Measurements from ENCODE around the gene BSN. TPM values are rescaled to one million over a fixed set of nuclear protein-coding genes. Genes with fewer than 3 reads are reported as not detected.

BSN gene
- total RNA-seq, 1 experiment from 2014 or later: 0.28 TPM

DNA sequence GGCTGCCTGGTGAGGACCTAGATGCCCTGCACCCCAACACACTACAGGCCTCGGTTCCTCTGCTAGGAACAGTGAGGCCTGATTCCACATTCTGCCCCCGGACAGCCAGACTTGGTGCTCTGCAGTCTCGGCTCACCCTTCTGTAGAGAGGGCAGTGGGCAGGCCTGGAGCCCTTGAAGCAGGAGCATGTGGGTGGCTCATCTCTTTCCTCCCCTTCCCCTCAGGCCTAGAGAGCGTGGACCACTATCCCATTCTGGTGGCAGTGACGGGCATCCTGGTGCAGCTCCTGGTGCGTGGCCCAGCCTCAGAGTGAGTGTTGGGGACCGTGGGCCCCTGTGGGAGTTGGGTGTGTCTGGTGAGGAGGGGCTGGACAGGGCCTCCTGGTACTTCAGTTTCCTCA lies 161.9 kb downstream of the BSN start:
- intact Hi-C loops (cut with micrococcal nuclease; ENCODE audit: unreplicated experiment): loop anchor here (10.0 kb wide), 1 partner anchor 389 kb away; no protein-coding TSS in a partner anchor

DNA sequence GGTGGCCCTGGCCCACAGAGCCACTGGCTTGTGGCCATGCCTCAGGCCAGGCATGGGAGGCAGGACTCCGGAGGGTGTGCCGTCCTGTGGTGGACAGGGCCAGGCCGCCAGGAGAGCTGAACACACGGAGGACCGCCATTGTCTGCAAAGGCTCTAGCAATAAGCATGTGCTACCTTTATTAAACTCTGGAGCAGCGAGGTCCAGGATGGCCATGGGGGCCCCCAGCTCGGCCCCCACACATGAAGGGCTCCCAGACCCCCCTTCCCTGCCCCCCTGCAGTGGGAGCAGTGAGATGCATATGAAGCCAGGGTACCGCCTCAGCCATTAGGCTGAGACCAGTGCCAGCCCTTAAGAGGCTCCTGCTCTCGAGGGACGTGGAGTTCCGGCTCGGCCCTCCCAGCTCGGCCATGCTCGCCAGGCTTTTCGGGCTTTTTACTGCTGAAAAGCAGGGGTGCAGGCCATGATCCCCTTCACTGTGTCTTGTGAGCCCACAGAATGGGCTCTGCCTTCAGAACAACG lies 162.5 kb downstream of the BSN start:
- Histone ChIP-seq H3K4me3 (no peak overlapping the region), H3K36me3 (ENCODE audit: low read depth) (no peaks in the 10 kb centered on the region), H3F3A (ENCODE audit: insufficient read depth, low read depth) (no peaks in the 10 kb centered on the region; the same call in 1 of the 2 replicates), H3K9me3 (ENCODE audit: insufficient read depth, low read depth) (no peaks in the 10 kb centered on the region), H4K20me1 (ENCODE audit: insufficient read depth) (no peaks in the 10 kb centered on the region), H3K27ac (no peak overlapping the region), H3K4me1 (replicated peaks; ENCODE audit: insufficient read depth) (no peaks in the 10 kb centered on the region), H3K27me3 (ENCODE audit: insufficient read depth, low read depth) (no peaks in the 10 kb centered on the region), H2AFZ (no peak overlapping the region), H3K79me2 (ENCODE audit: low read depth) (no peaks in the 10 kb centered on the region), H3K4me2 (no peak overlapping the region), H3K9me2 (ENCODE audit: insufficient read depth) (no peaks in the 10 kb centered on the region)
- BruUV-seq (replicated peaks): no TSS peak
- no peak for DNase-seq
- ChIA-PET CTCF (no interaction called here), POLR2A (ENCODE audit: unreplicated experiment) (no interaction called here)
- intact Hi-C loops (cut with micrococcal nuclease; ENCODE audit: unreplicated experiment): loop anchor here (10.0 kb wide), 1 partner anchor 388 kb away; no protein-coding TSS in a partner anchor
- TF ChIP-seq, protein P1, sequence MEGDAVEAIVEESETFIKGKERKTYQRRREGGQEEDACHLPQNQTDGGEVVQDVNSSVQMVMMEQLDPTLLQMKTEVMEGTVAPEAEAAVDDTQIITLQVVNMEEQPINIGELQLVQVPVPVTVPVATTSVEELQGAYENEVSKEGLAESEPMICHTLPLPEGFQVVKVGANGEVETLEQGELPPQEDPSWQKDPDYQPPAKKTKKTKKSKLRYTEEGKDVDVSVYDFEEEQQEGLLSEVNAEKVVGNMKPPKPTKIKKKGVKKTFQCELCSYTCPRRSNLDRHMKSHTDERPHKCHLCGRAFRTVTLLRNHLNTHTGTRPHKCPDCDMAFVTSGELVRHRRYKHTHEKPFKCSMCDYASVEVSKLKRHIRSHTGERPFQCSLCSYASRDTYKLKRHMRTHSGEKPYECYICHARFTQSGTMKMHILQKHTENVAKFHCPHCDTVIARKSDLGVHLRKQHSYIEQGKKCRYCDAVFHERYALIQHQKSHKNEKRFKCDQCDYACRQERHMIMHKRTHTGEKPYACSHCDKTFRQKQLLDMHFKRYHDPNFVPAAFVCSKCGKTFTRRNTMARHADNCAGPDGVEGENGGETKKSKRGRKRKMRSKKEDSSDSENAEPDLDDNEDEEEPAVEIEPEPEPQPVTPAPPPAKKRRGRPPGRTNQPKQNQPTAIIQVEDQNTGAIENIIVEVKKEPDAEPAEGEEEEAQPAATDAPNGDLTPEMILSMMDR (conservative IDR thresholded peaks at IDR 0.05): no peak
- no peak for TF ChIP-seq EZH2 (IDR thresholded peaks at IDR 0.05; ENCODE audit: low read depth)

More for the DNA sequence above, 161.9 kb downstream of the BSN start:
- Histone ChIP-seq H3K27me3 (ENCODE audit: insufficient read depth, low read depth) (no peaks in the 10 kb centered on the region), H3K36me3 (ENCODE audit: low read depth) (no peaks in the 10 kb centered on the region), H4K20me1 (ENCODE audit: insufficient read depth) (no peaks in the 10 kb centered on the region), H3K4me3 (no peak overlapping the region), H3K27ac (no peak overlapping the region), H3K9me2 (ENCODE audit: insufficient read depth) (no peaks in the 10 kb centered on the region), H3K4me1 (replicated peaks; ENCODE audit: insufficient read depth) (no peaks in the 10 kb centered on the region), H3K79me2 (ENCODE audit: low read depth) (no peaks in the 10 kb centered on the region), H3K9me3 (ENCODE audit: insufficient read depth, low read depth) (no peaks in the 10 kb centered on the region), H2AFZ (no peak overlapping the region), H3K4me2 (no peak overlapping the region), H3F3A (ENCODE audit: insufficient read depth, low read depth) (no peaks in the 10 kb centered on the region; the same call in 1 of the 2 replicates)
- CTCF ChIA-PET: no interaction called here
- POLR2A ChIA-PET (ENCODE audit: unreplicated experiment): no interaction called here
- BruUV-seq (replicated peaks): no TSS peak
- TF ChIP-seq EZH2 (IDR thresholded peaks at IDR 0.05; ENCODE audit: low read depth): no peak
- TF ChIP-seq, protein P1 (conservative IDR thresholded peaks at IDR 0.05): no peak
- no peak for DNase-seq

DNA sequence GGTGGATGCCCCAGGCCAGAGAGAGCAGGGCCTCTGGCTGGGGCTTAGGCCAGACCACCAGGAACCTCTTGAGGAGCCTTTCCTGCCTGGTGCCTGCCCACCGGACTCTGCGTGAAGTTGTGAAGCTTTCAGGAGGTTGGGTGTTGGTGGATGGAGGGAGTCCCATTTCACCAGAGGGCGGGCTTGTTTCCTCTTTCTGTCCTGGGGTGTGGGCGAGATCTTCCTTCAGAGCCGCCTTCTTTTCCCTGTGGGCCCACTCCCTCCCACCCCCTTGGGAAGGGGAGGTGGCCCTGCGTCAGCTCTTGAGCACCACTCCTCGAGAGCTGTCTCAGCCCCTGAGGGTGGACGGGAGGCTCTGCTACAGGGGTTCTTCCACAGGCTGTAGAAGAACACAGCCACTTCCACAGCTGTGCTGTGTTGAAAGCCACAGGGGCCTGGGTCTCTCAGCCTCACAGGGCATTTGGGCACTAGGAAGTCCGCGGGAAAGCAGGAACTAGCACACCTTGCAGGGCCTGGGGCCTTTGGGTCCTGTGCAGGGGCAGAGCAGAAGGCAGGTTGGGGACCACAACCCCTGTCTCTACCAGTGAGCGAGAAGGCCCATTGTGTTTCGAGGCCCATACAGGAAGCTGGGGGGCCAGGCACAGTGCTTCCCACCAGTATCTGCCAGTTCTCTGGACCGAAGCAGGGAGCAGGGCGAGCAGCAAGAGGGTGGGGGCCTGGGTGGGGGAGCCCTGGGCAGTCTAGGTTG lies 163.1 kb downstream of the BSN start:
- no peaks in the 10 kb centered on the region for H3K27me3 ChIP-seq (ENCODE audit: insufficient read depth, low read depth)

More for the DNA sequence above, 163.1 kb downstream of the BSN start:
- intact Hi-C loops (cut with micrococcal nuclease; ENCODE audit: unreplicated experiment): loop anchor here (10.0 kb wide), 1 partner anchor 387 kb away; no protein-coding TSS in a partner anchor
- H3K4me3 ChIP-seq: no peak overlapping the region
- POLR2A ChIA-PET (ENCODE audit: unreplicated experiment): no interaction called here
- BruUV-seq (replicated peaks): no TSS peak
- 0 out of 2 replicates have a peak, but pooled peaks cover under 1% of the 10 kb centered on the region for H3K79me2 ChIP-seq (ENCODE audit: low read depth)
- H3K27ac ChIP-seq: no peak overlapping the region
- H3K36me3 ChIP-seq (ENCODE audit: low read depth): no peaks in the 10 kb centered on the region
- H3K4me1 ChIP-seq (replicated peaks; ENCODE audit: insufficient read depth): no peaks in the 10 kb centered on the region
- CTCF ChIA-PET: no interaction called here
- H4K20me1 ChIP-seq (ENCODE audit: insufficient read depth): no peaks in the 10 kb centered on the region
- no peak overlapping the region for H3K4me2 ChIP-seq
- no peaks in the 10 kb centered on the region for H3K9me3 ChIP-seq (ENCODE audit: insufficient read depth, low read depth)
- H3F3A ChIP-seq (ENCODE audit: insufficient read depth, low read depth): no peaks in the 10 kb centered on the region; the same call in 1 of the 2 replicates
- no peak for TF ChIP-seq EZH2 (IDR thresholded peaks at IDR 0.05; ENCODE audit: low read depth)
- TF ChIP-seq, protein P1 (conservative IDR thresholded peaks at IDR 0.05): no peak
- H3K9me2 ChIP-seq (ENCODE audit: insufficient read depth): no peaks in the 10 kb centered on the region
- H2AFZ ChIP-seq: no peak overlapping the region
- no peak for DNase-seq
